ENCODE results near the gene SLAMF9. TPM values are rescaled to one million over a fixed set of nuclear protein-coding genes. Genes with fewer than 3 reads are reported as not detected.

SLAMF9 gene
- total RNA-seq, 1 donor from 2014 or later = not detected

DNA sequence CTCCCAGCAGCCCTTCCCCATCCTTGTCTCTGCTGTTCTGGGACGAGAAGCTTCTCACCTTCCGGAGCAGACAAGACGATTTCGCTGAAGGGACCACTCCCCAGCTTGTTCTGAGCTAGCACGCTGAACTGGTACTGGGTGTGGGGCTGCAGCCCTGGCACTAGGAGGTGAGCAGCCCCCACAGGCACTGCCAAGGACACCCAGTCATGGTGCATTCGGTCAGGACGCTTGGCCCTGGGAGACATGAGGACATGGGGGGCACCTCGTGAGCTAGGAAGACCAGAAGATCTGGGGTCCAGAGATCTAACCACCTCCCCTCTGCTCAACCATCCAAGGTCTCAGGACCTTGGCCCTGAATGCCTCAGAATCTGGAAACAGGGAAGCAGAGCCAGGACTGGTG is 23.4 kb downstream of the SLAMF9 start:
- Histone ChIP-seq H3K36me3 (ENCODE audit: control insufficient read depth, insufficient read depth, low read length) (no peaks in the 10 kb centered on the region), H3K27me3 (ENCODE audit: control insufficient read depth, insufficient read depth, low read length) (no peaks in the 10 kb centered on the region), H3K4me3 (ENCODE audit: low read depth, low read length) (no peak overlapping the region)
- DNase-seq (ENCODE audit: low read depth) = no peak
- TF ChIP-seq, protein P1, sequence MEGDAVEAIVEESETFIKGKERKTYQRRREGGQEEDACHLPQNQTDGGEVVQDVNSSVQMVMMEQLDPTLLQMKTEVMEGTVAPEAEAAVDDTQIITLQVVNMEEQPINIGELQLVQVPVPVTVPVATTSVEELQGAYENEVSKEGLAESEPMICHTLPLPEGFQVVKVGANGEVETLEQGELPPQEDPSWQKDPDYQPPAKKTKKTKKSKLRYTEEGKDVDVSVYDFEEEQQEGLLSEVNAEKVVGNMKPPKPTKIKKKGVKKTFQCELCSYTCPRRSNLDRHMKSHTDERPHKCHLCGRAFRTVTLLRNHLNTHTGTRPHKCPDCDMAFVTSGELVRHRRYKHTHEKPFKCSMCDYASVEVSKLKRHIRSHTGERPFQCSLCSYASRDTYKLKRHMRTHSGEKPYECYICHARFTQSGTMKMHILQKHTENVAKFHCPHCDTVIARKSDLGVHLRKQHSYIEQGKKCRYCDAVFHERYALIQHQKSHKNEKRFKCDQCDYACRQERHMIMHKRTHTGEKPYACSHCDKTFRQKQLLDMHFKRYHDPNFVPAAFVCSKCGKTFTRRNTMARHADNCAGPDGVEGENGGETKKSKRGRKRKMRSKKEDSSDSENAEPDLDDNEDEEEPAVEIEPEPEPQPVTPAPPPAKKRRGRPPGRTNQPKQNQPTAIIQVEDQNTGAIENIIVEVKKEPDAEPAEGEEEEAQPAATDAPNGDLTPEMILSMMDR (IDR thresholded peaks at IDR 0.05; ENCODE audit: insufficient read depth, low read length, poor library complexity, severe bottlenecking) = no peak

DNA sequence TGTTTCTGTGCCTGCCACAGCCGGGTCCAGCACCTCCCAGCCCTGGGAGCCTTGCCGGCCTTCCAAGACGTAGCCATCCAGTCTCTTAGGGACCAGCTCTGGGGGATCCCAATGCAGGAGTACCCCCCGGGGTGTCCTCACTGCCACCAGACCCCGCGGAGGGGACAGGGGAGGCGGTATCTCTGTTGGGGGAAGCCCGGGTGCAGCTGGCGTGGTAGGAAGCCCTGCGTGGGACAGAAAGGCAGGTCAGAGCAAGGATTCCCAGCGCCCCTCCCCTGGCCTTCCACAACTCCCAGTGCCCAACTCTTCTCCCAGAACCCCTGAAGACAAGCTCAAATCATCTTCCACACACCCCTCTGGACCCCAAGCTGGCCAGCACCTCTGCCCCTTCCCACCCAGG is 23.8 kb downstream of the SLAMF9 start:
- TF ChIP-seq, protein P1 (IDR thresholded peaks at IDR 0.05; ENCODE audit: insufficient read depth, low read length, poor library complexity, severe bottlenecking) = no peak
- Histone ChIP-seq H3K36me3 (ENCODE audit: control insufficient read depth, insufficient read depth, low read length) (no peaks in the 10 kb centered on the region), H3K27me3 (ENCODE audit: control insufficient read depth, insufficient read depth, low read length) (no peaks in the 10 kb centered on the region), H3K4me3 (ENCODE audit: low read depth, low read length) (no peak overlapping the region)
- no peak for DNase-seq (ENCODE audit: low read depth)

DNA sequence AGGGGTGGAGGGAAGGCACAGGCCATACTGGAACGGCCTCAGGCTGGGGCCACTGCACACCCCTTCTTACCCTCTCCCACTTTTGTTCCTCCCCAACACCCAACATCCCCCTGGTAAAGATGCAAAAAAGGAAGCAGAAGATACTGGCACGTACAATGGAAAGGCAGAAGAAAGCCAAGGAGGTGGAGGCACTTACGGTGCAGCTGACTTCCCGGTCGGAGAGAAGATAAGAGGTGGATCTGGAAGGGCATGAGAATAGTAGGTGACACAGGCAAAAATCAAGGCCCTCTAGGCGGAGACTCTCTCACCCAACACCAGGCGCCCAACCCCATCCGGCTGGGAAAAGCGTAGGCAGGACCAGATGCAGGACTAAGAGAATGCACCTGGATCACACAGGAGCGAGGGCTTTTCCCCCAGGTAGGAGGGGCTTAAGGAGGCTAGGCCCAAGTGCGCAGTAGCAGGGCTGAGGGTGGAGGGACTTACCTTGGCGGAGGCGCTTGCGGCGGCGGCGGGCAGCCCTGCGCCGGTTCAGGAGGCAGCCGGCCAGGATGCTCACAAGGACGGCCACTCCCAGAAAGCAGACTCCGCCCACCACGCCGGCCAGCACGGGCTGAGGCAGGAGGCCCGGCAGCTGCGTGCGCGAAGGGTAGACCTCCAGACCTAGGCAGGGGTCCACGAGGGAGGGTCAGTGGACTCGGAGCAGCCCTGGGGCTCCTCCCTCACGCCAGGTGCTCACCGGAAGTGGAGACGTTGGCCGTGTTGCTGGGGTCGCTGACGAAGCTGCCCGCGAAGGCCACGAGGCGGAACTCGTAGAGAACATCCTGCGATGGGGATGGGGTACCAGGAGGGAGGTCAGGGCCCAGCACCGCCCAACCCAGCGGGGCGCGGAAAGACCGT is 24.6 kb downstream of the SLAMF9 start:
- no peaks in the 10 kb centered on the region for H3K27me3 ChIP-seq (ENCODE audit: control insufficient read depth, insufficient read depth, low read length)
- no peaks in the 10 kb centered on the region for H3K36me3 ChIP-seq (ENCODE audit: control insufficient read depth, insufficient read depth, low read length)
- no peak overlapping the region for H3K4me3 ChIP-seq (ENCODE audit: low read depth, low read length)
- no peak for DNase-seq (ENCODE audit: low read depth)
- TF ChIP-seq, protein P1 (IDR thresholded peaks at IDR 0.05; ENCODE audit: insufficient read depth, low read length, poor library complexity, severe bottlenecking) = no peak

DNA sequence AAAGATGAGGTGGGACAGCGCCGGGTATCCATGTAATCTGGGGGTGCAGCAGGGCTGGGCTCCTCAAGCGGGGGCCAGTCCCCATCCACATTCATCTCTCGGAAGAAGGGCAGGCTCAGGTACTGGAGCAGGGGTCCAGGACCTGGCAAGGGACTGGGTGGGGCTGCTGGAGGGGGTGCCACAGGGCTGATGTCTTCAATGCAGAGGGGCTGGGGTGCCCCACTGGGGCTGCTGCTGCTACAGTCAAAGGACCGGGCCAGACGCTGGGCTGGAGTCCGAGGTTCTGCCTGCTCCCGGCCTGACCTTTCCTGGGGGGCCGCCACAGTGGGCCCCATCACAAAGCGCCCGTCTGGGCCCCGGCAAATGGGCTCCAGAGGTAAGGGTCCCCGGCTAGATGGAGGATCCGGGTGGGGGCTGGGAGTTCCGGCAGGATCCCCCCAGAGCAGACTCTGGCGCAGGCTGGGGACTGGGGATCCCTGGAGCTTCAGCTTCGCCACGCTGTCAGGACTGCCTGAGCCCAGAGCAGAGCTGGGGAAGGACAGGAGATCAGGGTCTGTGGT is 25.5 kb downstream of the SLAMF9 start:
- TF ChIP-seq, protein P1 (IDR thresholded peaks at IDR 0.05; ENCODE audit: insufficient read depth, low read length, poor library complexity, severe bottlenecking) = no peak
- no peaks in the 10 kb centered on the region for H3K36me3 ChIP-seq (ENCODE audit: control insufficient read depth, insufficient read depth, low read length)
- no peaks in the 10 kb centered on the region for H3K27me3 ChIP-seq (ENCODE audit: control insufficient read depth, insufficient read depth, low read length)
- no peak for DNase-seq (ENCODE audit: low read depth)
- H3K4me3 ChIP-seq (ENCODE audit: low read depth, low read length) = no peak overlapping the region

DNA sequence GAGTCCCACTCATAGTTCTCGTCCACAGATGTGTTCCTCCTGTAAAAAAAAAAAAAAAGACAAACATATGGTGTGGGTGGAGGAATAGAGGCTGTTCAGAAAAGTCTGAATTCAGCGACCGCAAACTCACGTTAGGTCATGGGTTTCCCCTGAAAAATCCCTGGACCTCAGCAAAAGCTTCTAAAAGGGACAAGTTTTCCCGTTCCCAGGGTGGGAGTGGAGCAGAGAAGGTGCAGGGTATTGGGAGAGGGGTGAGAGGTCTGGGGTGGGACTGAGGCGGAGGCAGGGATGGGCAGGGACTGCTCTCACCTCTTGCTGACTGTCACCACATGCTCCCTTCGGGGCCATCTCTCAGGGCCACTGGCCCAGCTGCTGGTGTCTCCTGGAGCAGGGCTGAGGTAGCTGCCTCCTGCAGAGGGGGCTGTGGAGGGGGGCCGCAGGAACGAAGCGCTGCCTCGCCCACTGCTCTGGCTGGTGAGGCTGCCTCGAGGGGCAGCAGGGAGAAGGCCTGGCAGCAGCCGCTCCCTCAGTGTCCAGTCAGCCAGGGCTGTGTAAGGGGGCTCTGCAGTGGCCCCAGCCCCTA is 26.1 kb downstream of the SLAMF9 start:
- Histone ChIP-seq H3K36me3 (ENCODE audit: control insufficient read depth, insufficient read depth, low read length) (no peaks in the 10 kb centered on the region), H3K4me3 (ENCODE audit: low read depth, low read length) (no peak overlapping the region), H3K27me3 (ENCODE audit: control insufficient read depth, insufficient read depth, low read length) (no peaks in the 10 kb centered on the region)
- TF ChIP-seq, protein P1 (IDR thresholded peaks at IDR 0.05; ENCODE audit: insufficient read depth, low read length, poor library complexity, severe bottlenecking) = no peak
- no peak for DNase-seq (ENCODE audit: low read depth)
